GM21717 (cell line): ENCODE data around the gene KANSL1.
"Not testable (repeated sequence)": the region's sequence is repeated elsewhere in the genome, so short reads cannot be mapped to it uniquely, and the experiment has no call there.

Experiments used
- ATAC-seq: cut with Tn5 transposase; IDR thresholded peaks from one replicate; pipeline ENCODE4 v1.9.1; 2021; ENCODE audit warnings: mild to moderate bottlenecking, moderate library complexity; ENCODE audit not compliant: unreplicated experiment

The KANSL1 gene

GRCh38 chr17:46120078-46120477, 73.2 kb downstream of the KANSL1 start:
- ATAC-seq, result no peak

DNA sequence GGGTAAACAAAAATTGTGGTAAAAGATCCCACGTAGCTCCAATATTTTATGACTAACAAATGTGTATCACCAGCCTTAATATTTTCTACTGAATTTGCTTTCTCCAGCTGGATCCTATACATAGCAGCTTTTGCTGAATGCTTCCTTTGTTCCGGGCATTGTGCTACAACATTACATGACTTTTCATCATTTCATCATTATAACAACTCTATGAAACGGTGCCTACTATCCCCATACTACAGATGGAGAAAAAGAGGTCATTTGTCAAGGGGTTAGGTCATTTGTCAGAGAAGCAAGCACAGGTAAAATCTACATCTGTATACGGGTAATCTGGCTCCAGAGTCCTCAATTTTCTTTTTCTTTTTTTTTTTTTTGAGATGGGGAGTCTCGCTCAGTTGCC, 74.3 kb downstream of the KANSL1 start:
- no peak for ATAC-seq

DNA sequence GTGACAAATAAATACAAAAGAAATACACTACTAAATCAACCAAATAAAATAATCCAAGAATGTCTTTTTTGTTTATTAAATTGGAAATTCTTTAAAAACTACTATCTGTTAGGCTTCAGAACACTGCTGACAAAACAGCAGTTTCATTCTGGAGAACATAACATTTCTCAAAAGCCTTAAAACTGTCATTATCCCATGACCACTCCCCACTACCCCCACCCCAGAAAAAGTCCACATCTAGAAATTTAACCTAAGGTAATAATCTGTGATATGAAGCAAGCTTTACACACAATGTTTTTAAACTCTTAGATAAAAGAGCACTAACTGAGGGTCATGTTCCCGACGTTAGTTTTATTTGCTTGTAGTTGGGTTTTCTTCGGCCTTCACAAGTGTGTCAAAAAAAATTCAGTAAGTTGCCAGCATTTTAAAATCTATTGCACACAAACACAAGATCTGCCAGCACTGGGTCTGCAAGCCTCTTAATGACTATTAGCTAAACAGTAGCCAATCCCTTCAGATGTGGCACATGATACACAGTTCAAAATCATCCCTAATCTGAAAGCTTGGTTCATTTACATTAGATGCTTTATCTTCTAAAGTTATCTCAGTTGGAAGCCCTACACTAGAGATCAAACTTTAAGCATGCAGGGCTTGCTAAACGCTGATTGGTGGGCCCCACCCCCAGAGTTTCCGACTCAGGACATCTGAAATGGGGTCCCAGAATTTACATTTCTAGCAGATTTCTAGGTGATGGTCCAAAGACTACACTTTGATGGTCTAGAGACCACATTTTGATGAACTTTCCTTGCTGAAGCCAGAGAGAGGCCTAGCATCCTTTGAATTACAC, 75.2 kb downstream of the KANSL1 start:
- ATAC-seq, result no peak

GRCh38 chr17:46117117-46117516, 76.1 kb downstream of the KANSL1 start:
- no peak for ATAC-seq

DNA sequence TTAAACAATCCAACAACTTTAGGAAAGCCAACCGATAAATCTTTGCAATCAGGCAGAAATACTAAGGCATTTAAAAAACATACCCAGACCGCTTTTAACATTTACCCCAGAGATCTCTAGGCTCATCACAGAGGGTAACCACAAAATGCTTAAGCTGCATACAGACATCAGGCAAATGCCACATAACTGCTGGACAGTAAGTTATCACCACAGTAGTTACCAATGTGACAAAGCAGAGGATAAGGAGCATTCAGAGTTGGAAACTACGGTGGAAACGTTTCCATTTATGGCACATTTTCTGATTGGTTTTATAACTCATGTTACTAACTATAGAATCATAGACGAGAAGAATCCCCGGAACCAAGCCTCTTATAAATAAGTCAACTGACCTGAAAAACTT, 77.5 kb downstream of the KANSL1 start:
- ATAC-seq, result no peak

- not testable (repeated sequence) for ATAC-seq
Observed at GRCh38 chr17:46111236-46111635, 82.0 kb downstream of the KANSL1 start.

GRCh38 chr17:46110219-46110618, 83.0 kb downstream of the KANSL1 start:
- ATAC-seq, result no peak

DNA sequence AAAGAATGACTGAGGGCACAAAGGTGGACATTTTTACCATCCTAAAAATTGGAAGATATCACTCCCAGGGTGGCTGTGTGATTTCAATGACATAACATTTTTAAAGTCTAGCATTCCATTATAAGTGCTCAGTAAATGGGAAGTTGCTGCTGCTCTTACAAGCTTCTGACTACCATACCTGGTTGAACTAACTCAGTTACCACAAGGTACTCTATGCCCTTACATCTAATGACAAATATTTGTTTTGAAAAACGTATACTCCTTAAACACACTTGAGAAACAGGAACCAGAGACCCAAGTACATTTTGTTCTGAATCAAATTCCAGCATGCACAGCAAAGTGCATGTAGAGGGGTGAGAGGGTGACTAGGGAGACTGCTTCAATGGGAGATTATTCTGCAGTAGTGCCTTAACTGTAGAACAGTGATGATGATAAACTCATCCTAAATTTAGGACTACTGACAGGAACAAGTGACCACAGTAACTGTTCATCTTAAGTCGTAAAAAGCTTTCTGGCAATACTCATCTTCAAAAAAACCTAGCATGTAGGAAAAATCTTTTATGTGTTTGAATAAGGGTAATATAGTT, 83.5 kb downstream of the KANSL1 start:
- ATAC-seq, result no peak

DNA sequence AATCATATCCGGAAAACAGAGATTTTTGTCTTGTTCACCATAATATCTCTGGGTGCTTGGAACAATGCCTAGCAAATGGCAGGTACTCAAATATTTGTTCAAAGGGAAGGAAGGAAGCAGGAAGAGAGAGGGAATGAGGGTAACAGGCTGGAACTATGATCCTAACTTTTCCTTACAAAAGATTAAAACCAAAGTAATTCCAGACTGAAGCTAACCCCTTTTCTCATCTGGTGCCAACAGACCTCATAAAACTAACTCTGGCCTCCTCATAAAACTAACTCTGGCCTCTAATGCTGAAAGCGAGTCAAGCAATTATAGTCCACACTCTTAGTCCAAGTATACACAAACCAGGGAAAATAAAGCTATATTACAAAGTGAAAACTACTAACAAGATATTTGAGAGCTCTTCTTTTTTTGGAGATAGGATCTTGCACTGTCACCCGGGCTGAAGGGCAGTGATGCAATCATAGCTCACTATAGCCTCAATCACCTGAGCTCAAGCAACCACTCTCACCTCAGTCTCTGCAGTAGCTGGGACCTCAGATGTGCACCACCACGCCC, 84.6 kb downstream of the KANSL1 start:
- ATAC-seq, result no peak

GRCh38 chr17:46108120-46108519, 85.1 kb downstream of the KANSL1 start:
- ATAC-seq, result no peak

DNA sequence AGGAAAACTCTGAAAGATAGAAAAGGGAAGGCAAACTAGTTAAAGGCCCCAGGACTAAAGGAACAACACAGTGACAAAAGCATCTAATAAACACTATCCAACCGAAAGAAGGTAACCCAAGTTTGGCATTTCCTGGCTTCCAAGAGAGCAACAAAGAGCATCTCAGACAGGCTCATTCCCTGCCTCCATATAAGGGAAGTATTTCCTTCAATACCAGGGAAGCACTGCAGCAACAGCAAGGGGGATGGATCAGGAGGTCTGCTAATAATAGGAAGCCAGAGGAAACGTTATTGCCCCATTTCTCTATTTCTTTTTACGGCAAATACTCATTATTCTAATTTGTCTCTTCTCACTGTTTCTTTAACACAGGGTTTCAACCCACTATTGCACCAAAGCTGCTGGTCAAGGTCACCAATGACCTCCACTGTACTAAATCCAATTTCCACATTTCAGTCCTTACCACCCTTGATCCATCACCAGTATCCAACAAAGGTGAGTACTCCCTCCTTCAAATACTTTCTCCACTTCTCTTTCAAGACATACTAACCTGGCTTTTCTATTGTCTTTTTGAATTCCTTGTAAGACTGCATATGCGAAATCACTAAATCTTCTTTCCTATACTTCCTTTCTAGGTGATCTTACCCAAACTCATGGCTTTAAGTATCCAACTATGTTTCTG, 86.1 kb downstream of the KANSL1 start:
- ATAC-seq, result no peak

DNA sequence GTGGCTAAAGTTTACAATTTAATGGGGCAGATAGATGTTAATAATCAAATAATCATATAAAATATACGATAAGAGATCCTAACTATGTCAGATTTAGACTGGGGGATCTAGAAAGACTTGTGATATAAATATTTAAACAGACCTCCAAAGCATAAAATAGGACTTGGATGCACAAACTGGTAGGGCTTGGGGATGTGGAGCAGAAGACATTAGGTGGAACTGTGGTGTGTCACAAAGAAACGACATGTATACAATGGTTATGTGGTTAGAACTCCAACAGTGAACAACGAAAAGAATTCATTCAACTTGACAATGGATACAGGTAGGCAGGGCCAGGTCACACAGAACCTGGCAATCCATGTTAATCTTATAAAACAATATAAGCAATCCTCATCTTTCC, 90.4 kb downstream of the KANSL1 start:
- ATAC-seq, result not testable (repeated sequence)

GRCh38 chr17:46101785-46102617, 91.2 kb downstream of the KANSL1 start:
- ATAC-seq, result not testable (repeated sequence)

- ATAC-seq, result no peak
Observed at GRCh38 chr17:46100590-46100989, 92.6 kb downstream of the KANSL1 start.

GRCh38 chr17:46099865-46100264, 93.4 kb downstream of the KANSL1 start:
- ATAC-seq, result no peak

GRCh38 chr17:46097497-46097896, 95.7 kb downstream of the KANSL1 start:
- no peak for ATAC-seq

DNA sequence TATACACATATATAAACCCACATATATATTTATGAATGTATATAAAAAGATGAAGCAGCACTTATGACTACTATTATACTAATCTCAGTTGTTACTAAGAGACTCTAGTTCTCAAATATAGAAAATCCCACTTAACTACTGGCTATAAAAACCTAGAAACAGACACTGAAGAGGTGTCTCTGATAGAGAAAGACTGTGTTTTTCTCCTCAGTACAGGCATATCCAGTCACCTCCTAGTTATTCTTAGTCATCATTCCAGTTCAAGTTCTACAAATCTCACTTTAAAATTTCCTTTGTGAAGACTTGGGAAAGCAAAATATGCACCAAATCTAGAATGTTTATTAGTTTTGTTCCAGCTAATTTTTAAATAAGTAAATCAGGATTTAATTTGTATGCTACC, 100.2 kb downstream of the KANSL1 start:
- ATAC-seq, result no peak

DNA sequence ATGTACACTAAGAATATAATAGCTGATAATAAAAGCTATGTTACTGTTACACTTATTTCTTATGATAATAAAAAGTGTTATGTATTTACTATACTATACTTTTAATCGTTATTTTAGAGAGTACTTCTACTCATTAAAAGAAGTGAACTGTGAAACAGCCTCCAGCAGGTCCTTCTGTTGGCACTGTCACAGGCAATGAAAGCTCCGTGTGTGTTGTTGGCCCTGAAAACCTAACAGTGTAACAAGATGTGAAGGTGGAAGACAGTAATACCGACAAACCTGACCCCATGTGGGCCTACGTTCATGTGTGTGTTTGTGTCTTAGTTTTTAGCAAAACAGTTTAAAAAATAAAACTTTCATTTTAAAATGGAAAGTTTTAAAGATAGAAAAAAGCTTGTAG, 102.4 kb downstream of the KANSL1 start:
- ATAC-seq, result no peak

- ATAC-seq, result no peak
Observed at GRCh38 chr17:46089389-46089965, 103.8 kb downstream of the KANSL1 start.

DNA sequence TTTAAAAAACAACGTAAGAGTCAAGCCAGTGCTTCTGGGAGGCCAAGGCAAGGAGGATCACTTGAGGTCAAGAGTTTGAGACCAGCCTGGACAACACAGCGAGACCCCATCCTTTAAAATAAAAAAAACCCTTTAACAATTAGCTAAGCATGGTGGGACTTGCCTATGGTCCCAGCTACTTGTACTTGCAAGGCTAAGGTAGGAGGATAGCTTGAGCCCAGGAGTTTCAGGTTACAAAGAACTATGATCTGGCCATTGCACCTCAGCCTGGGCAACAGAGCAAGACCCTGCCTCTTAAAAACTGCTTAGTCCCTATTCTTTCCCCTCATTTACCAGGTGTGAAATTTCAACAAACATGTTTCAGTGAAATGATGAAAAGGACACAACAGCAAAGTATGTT, 104.6 kb downstream of the KANSL1 start:
- no peak for ATAC-seq
